Hepatocyte (in vitro differentiated cells): Measurements from ENCODE around the gene WNT7B. TPM values are rescaled to one million over a fixed set of nuclear protein-coding genes. Genes with fewer than 3 reads are reported as not detected.

Experiments
- DNase-seq: peaks from one replicate; pipeline ENCODE4 v3.0.0-alpha.2; 2016; ENCODE audit warnings: low spot score
- H2AFZ ChIP-seq: fragments of 200-600 bp; sonication (generic); 2 replicates; pipeline ENCODE4 v1.6.0; 2016; ENCODE audit warnings: antibody characterized with exemption, mild to moderate bottlenecking
- H3K27ac ChIP-seq: fragments of 200-600 bp; sonication (generic); 2 replicates; pipeline ENCODE4 v1.5.1; 2016; ENCODE audit warnings: mild to moderate bottlenecking
- H3K27me3 ChIP-seq: fragments of 200-600 bp; sonication (generic); 2 replicates; pipeline ENCODE4 v1.6.1; 2016
- H3K36me3 ChIP-seq: fragments of 200-600 bp; sonication (generic); replicated peaks from 2 replicates; pipeline ENCODE4 v1.5.1; 2016; ENCODE audit warnings: low read depth; ENCODE audit not compliant: insufficient read depth
- H3K4me1 ChIP-seq: fragments of 200-600 bp; sonication (generic); 2 replicates; pipeline ENCODE4 v1.5.1; 2016; ENCODE audit warnings: mild to moderate bottlenecking, moderate library complexity; ENCODE audit not compliant: insufficient read depth
- H3K4me2 ChIP-seq: fragments of 200-600 bp; sonication (generic); 2 replicates; pipeline ENCODE4 v1.6.0; 2016
- H3K4me3 ChIP-seq: fragments of 200-600 bp; sonication (generic); 2 replicates; pipeline ENCODE4 v1.5.1; 2016; ENCODE audit warnings: mild to moderate bottlenecking
- H3K79me2 ChIP-seq: fragments of 200-600 bp; sonication (generic); 2 replicates; pipeline ENCODE4 v1.6.0; 2017; ENCODE audit warnings: mild to moderate bottlenecking
- H3K9me2 ChIP-seq: fragments of 200-600 bp; sonication (generic); replicated peaks from 2 replicates; pipeline ENCODE4 v1.6.0; 2017; ENCODE audit warnings: mild to moderate bottlenecking; ENCODE audit not compliant: insufficient read depth
- H3K9me3 ChIP-seq: fragments of 200-600 bp; sonication (generic); 2 replicates; pipeline ENCODE4 v1.5.1; 2016; ENCODE audit warnings: low read depth, mild to moderate bottlenecking
- H4K20me1 ChIP-seq: fragments of 200-600 bp; sonication (generic); 2 replicates; pipeline ENCODE4 v1.6.0; 2016; ENCODE audit warnings: mild to moderate bottlenecking; ENCODE audit not compliant: insufficient read depth, poor library complexity, severe bottlenecking
- CTCF ChIP-seq: fragments of 200-600 bp; sonication (generic); IDR thresholded peaks from 2 replicates; pipeline ENCODE4 v1.5.1; 2016; ENCODE audit warnings: antibody characterized with exemption, mild to moderate bottlenecking; ENCODE audit not compliant: poor library complexity
- EZH2 ChIP-seq: fragments of 200-600 bp; sonication (generic); IDR thresholded peaks from 2 replicates; pipeline ENCODE4 v1.6.1; 2016; ENCODE audit warnings: antibody characterized with exemption, mild to moderate bottlenecking, borderline replicate concordance
- EZH2phosphoT487 ChIP-seq: fragments of 200-600 bp; sonication (generic); IDR thresholded peaks from one replicate; pipeline ENCODE4 v1.6.1; 2018; ENCODE audit warnings: antibody characterized with exemption, mild to moderate bottlenecking, low read depth, moderate library complexity; ENCODE audit not compliant: unreplicated experiment, severe bottlenecking
- WGBS: methylation state at CpG from one replicate; pipeline ENCODE4 v1.1.6; 2016; ENCODE audit warnings: low lambda C conversion rate; ENCODE audit errors: missing lambda C conversion rate; 5-methylcytosine and 5-hydroxymethylcytosine counted together
- polyA plus RNA-seq: library from polyadenylated mRNA; unstranded; fragments of >200 nt; fragmentation: Nextera tagmentation; extraction: Ambion mirVana; gene quantifications from 2 replicates; pipeline ENCODE4 v1.2.1, GENCODE V29; 2016
- total RNA-seq: library from RNA; depleted of rRNA; stranded (reverse); fragments of >200 nt; gene quantifications from 2 replicates; pipeline ENCODE4 v1.2.3, GENCODE V29; 2014

WNT7B gene
- total and polyA plus RNA-seq, 2 experiments from 2014 or later: 1.9 to 2.4 TPM

GRCh38 chr22:46024136-46024840, 47.3 kb upstream of the WNT7B start:
- H4K20me1 ChIP-seq: no peaks in the 10 kb centered on the region
- WGBS: 92% methylated on average over 4 of the region's 4 CpGs
- no peaks in the 10 kb centered on the region for H3K79me2 ChIP-seq
- H3K4me3 ChIP-seq: no peak overlapping the region
- DNase-seq: no peak
- no peaks in the 10 kb centered on the region for H3K36me3 ChIP-seq
- H2AFZ ChIP-seq: no peak overlapping the region
- no peak overlapping the region for H3K4me2 ChIP-seq
- H3K9me2 ChIP-seq: no peaks in the 10 kb centered on the region
- peaks cover 14% of the 10 kb centered on the region for H3K27me3 ChIP-seq
- TF ChIP-seq CTCF: no peak
- no peak for TF ChIP-seq EZH2phosphoT487
- no peak for TF ChIP-seq EZH2
- peaks cover 5% of the 10 kb centered on the region for H3K4me1 ChIP-seq
- H3K9me3 ChIP-seq: no peaks in the 10 kb centered on the region
- H3K27ac ChIP-seq: no peak overlapping the region

GRCh38 chr22:46023558-46023981, 46.6 kb upstream of the WNT7B start:
- Histone ChIP-seq H3K9me3 (no peaks in the 10 kb centered on the region), H3K36me3 (no peaks in the 10 kb centered on the region), H3K4me1 (peaks cover 5% of the 10 kb centered on the region), H3K4me3 (no peak overlapping the region), H3K27me3 (peaks cover 14% of the 10 kb centered on the region), H4K20me1 (no peaks in the 10 kb centered on the region), H3K27ac (no peak overlapping the region), H2AFZ (no peak overlapping the region), H3K4me2 (no peak overlapping the region), H3K79me2 (no peaks in the 10 kb centered on the region), H3K9me2 (no peaks in the 10 kb centered on the region)
- WGBS: 85% methylated on average over 14 of the region's 14 CpGs
- DNase-seq: no peak
- no peak for TF ChIP-seq CTCF
- TF ChIP-seq EZH2: no peak
- no peak for TF ChIP-seq EZH2phosphoT487

- Histone ChIP-seq H3K9me2 (no peaks in the 10 kb centered on the region), H3K79me2 (no peaks in the 10 kb centered on the region), H3K27ac (no peak overlapping the region), H3K27me3 (peaks cover 14% of the 10 kb centered on the region), H3K4me1 (peaks cover 5% of the 10 kb centered on the region), H3K9me3 (no peaks in the 10 kb centered on the region), H3K4me3 (no peak overlapping the region), H3K4me2 (no peak overlapping the region), H2AFZ (no peak overlapping the region), H4K20me1 (no peaks in the 10 kb centered on the region), H3K36me3 (no peaks in the 10 kb centered on the region)
- TF ChIP-seq EZH2phosphoT487: no peak
- TF ChIP-seq EZH2: no peak
- TF ChIP-seq CTCF: no peak
- 88% methylated on average over 10 of the region's 10 CpGs for WGBS
- DNase-seq: no peak
Observed at GRCh38 chr22:46022881-46023512, 46.0 kb upstream of the WNT7B start.
